Prostate gland (tissue), 2 donors: Measurements from ENCODE around the gene CNTN3.

Experiments
- CTCF ChIP-seq, 4 experiments: fragments of 200-600 bp in 2 of 4; fragments of 450-650 bp in 2 of 4; sonication (generic) in 2 of 4; IDR thresholded peaks; 1 replicate in 3 of 4; 2 replicates in 1 of 4; pipeline ENCODE4 v1.5.1; 2016 to 2019; ENCODE audit warnings: antibody characterized with exemption in 4 of 4, mild to moderate bottlenecking in 2 of 4, moderate library complexity in 2 of 4
- POLR2AphosphoS5 ChIP-seq: sonication (generic); formaldehyde crosslinking; IDR thresholded peaks from one replicate; pipeline ENCODE4 v1.6.1; 2017; ENCODE audit warnings: antibody characterized with exemption

DNA sequence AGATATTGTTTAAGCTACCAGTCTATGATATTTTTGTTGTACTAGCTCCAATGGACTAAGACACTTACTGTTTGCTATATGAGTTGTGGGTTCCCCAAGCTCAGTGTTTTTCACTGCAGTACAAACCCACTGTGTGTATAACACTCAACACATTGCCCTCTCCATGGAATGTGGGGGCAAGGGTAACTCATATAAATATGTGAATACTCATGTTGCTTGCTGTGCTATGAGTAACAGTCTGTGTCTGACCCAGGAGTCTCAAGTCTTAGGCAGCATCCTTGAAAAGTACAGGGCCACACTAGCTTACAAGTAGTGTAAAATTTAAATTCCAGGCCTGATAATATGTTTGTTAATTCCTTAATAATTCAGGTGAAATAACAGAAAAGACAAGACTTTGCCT is 22.5 kb upstream of the CNTN3 start:
- no peak for TF ChIP-seq CTCF (IDR thresholded peaks at IDR 0.05)
- no peak for TF ChIP-seq POLR2AphosphoS5
